WTC11 (cell line): ENCODE data around the gene SYCP2L. TPM values are rescaled to one million over a fixed set of nuclear protein-coding genes. Genes with fewer than 3 reads are reported as not detected.

Experiments
- ATAC-seq: fragments of 200-7000 bp; cut with Tn5 transposase; 2 replicates; pipeline ENCODE4 v1.10.0; 2021; ENCODE audit warnings: mild to moderate bottlenecking, moderate library complexity
- CTCF ChIA-PET: fragments of 300-600 bp; sonication (Branson Sonifier 250); formaldehyde crosslinking; loops from one replicate; lab custom pipeline; 2021; ENCODE audit warnings: antibody characterized with exemption; lab: Charles Lee
- POLR2A ChIA-PET: fragments of 350-600 bp; sonication (Branson Sonifier 250); formaldehyde crosslinking; loops from one replicate; lab custom pipeline; 2021; ENCODE audit warnings: antibody characterized with exemption; lab: Charles Lee
- DNase-seq: peaks from one replicate; pipeline ENCODE4 v3.0.0; 2021; ENCODE audit warnings: low spot score
- H3K27ac Mint-ChIP-seq: 2 replicates; pipeline ENCODE4 v1.8.0; 2021; ENCODE audit warnings: mixed read lengths
- H3K27me3 Mint-ChIP-seq: 2 replicates; pipeline ENCODE4 v1.8.0; 2021; ENCODE audit warnings: low read depth, mild to moderate bottlenecking, moderate library complexity, mixed read lengths
- H3K36me3 Mint-ChIP-seq: 2 replicates; pipeline ENCODE4 v1.8.0; 2021; ENCODE audit warnings: mixed read lengths
- H3K4me1 Mint-ChIP-seq: 2 replicates; pipeline ENCODE4 v1.8.0; 2022; ENCODE audit warnings: mixed read lengths
- H3K4me3 Mint-ChIP-seq: 2 replicates; pipeline ENCODE4 v1.8.0; 2021; ENCODE audit warnings: mild to moderate bottlenecking, moderate library complexity, mixed read lengths
- H3K9me3 Mint-ChIP-seq: 2 replicates; pipeline ENCODE4 v1.8.0; 2021; ENCODE audit warnings: mixed read lengths
- ATF2 ChIP-seq: sonication (generic); formaldehyde crosslinking; IDR thresholded peaks from 2 replicates; pipeline ENCODE4 v1.8.1; 2022; ENCODE audit warnings: low read depth, missing genetic modification reagents, borderline replicate concordance
- ATF3 ChIP-seq: sonication (generic); formaldehyde crosslinking; conservative IDR thresholded peaks from 2 replicates; pipeline ENCODE4 v1.8.1; 2022; ENCODE audit warnings: mild to moderate bottlenecking, missing genetic modification reagents
- CREB1 ChIP-seq: sonication (generic); formaldehyde crosslinking; IDR thresholded peaks from 2 replicates; pipeline ENCODE4 v1.8.0; 2023; ENCODE audit warnings: mild to moderate bottlenecking, missing genetic modification reagents
- CREM ChIP-seq: sonication (generic); formaldehyde crosslinking; IDR thresholded peaks from 2 replicates; pipeline ENCODE4 v1.8.1; 2022; ENCODE audit warnings: mild to moderate bottlenecking, missing genetic modification reagents, moderate library complexity
- E2F4 ChIP-seq: sonication (generic); formaldehyde crosslinking; IDR thresholded peaks from 2 replicates; pipeline ENCODE4 v1.8.1; 2022; ENCODE audit warnings: low read depth, mild to moderate bottlenecking, moderate library complexity, missing genetic modification reagents, borderline replicate concordance
- EMX1 ChIP-seq: fragments of 250-450 bp; sonication (Bioruptor Pico); IDR thresholded peaks from 2 replicates; pipeline ENCODE4 v1.8.0; 2021; ENCODE audit warnings: mild to moderate bottlenecking
- GTF2I ChIP-seq: fragments of 250-450 bp; sonication (Bioruptor Pico); conservative IDR thresholded peaks from 2 replicates; pipeline ENCODE4 v1.4.0; 2021; ENCODE audit warnings: mild to moderate bottlenecking
- MYBL2 ChIP-seq: sonication (generic); formaldehyde crosslinking; IDR thresholded peaks from 2 replicates; pipeline ENCODE4 v1.8.1; 2023; ENCODE audit warnings: mild to moderate bottlenecking, moderate library complexity, missing genetic modification reagents
- NR2C2 ChIP-seq: sonication (generic); formaldehyde crosslinking; IDR thresholded peaks from 2 replicates; pipeline ENCODE4 v1.8.0; 2022; ENCODE audit warnings: mild to moderate bottlenecking, missing genetic modification reagents
- SMAD3 ChIP-seq: sonication (generic); formaldehyde crosslinking; IDR thresholded peaks from 2 replicates; pipeline ENCODE4 v1.8.0; 2022; ENCODE audit warnings: missing genetic modification reagents, mild to moderate bottlenecking, borderline replicate concordance
- SOX15 ChIP-seq: fragments of 250-450 bp; sonication (Bioruptor Pico); IDR thresholded peaks from 2 replicates; pipeline ENCODE4 v1.9.0; 2021; ENCODE audit warnings: mild to moderate bottlenecking
- ZNF423 ChIP-seq: fragments of 250-450 bp; sonication (Bioruptor Pico); IDR thresholded peaks from 2 replicates; pipeline ENCODE4 v2.1.2; 2022; ENCODE audit warnings: mild to moderate bottlenecking, moderate library complexity
- total RNA-seq: library from RNA; stranded (reverse); gene quantifications from 3 replicates; pipeline ENCODE4 v1.2.3, GENCODE V29; 2021
- TF ChIP-seq, protein P1 (sequence below): sonication (generic); formaldehyde crosslinking; IDR thresholded peaks from 2 replicates; pipeline ENCODE4 v1.8.1; 2023; ENCODE audit warnings: mild to moderate bottlenecking, moderate library complexity, missing genetic modification reagents
- TF ChIP-seq, protein P2 (sequence below): sonication (generic); formaldehyde crosslinking; IDR thresholded peaks from 2 replicates; pipeline ENCODE4 v1.8.0; 2023; ENCODE audit warnings: mild to moderate bottlenecking, missing genetic modification reagents
- TF ChIP-seq, protein P3 (sequence below): sonication (generic); formaldehyde crosslinking; conservative IDR thresholded peaks from 2 replicates; pipeline ENCODE4 v1.8.1; 2023; ENCODE audit warnings: mild to moderate bottlenecking, low read depth, missing genetic modification reagents, moderate library complexity

Gene SYCP2L
- total RNA-seq, 1 experiment from 2014 or later = 5.4 TPM

DNA sequence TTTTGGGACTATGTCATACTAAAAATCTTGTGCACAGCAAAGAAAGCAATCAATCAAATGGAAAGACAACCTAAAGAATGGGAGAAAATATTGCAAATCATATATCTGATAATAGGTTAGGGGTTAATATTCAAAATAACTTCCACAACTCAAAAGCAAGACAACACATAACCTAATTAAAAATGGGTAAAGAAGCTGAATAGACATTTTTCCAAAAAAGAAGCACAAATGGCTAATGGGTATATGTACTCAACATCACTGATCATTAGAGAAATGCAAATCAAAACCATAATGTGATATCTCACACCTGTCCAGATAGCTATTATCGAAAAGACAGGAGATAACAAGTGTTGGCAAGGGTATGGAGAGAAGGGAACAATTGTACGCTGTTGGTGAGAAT, 53.0 kb downstream of the SYCP2L start (continued):
- TF ChIP-seq SOX15 (CRISPR knock-in tag) (no peak), EMX1 (CRISPR knock-in tag) (no peak), ATF2 (CRISPR knock-in tag) (no peak), NR2C2 (CRISPR knock-in tag) (no peak)
- TF ChIP-seq, protein P1, sequence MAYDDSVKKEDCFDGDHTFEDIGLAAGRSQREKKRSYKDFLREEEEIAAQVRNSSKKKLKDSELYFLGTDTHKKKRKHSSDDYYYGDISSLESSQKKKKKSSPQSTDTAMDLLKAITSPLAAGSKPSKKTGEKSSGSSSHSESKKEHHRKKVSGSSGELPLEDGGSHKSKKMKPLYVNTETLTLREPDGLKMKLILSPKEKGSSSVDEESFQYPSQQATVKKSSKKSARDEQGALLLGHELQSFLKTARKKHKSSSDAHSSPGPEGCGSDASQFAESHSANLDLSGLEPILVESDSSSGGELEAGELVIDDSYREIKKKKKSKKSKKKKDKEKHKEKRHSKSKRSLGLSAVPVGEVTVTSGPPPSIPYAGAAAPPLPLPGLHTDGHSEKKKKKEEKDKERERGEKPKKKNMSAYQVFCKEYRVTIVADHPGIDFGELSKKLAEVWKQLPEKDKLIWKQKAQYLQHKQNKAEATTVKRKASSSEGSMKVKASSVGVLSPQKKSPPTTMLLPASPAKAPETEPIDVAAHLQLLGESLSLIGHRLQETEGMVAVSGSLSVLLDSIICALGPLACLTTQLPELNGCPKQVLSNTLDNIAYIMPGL = no peak
- TF ChIP-seq, all 79 proteins: peak for 0

- Mint-ChIP-seq H3K27me3 (no peaks in the 10 kb centered on the region), H3K9me3 (no peaks in the 10 kb centered on the region), H3K27ac (no peak overlapping the region), H3K4me1 (no peaks in the 10 kb centered on the region), H3K4me3 (no peak overlapping the region), H3K36me3 (no peaks in the 10 kb centered on the region)
- CTCF ChIA-PET = no interaction called here
- POLR2A ChIA-PET = no interaction called here
- no peak for ATAC-seq
- DNase-seq = no peak
- TF ChIP-seq, protein P2, sequence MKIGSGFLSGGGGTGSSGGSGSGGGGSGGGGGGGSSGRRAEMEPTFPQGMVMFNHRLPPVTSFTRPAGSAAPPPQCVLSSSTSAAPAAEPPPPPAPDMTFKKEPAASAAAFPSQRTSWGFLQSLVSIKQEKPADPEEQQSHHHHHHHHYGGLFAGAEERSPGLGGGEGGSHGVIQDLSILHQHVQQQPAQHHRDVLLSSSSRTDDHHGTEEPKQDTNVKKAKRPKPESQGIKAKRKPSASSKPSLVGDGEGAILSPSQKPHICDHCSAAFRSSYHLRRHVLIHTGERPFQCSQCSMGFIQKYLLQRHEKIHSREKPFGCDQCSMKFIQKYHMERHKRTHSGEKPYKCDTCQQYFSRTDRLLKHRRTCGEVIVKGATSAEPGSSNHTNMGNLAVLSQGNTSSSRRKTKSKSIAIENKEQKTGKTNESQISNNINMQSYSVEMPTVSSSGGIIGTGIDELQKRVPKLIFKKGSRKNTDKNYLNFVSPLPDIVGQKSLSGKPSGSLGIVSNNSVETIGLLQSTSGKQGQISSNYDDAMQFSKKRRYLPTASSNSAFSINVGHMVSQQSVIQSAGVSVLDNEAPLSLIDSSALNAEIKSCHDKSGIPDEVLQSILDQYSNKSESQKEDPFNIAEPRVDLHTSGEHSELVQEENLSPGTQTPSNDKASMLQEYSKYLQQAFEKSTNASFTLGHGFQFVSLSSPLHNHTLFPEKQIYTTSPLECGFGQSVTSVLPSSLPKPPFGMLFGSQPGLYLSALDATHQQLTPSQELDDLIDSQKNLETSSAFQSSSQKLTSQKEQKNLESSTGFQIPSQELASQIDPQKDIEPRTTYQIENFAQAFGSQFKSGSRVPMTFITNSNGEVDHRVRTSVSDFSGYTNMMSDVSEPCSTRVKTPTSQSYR (CRISPR knock-in tag) = no peak
- TF ChIP-seq CREM (CRISPR knock-in tag) = no peak
- no peak for TF ChIP-seq MYBL2 (CRISPR knock-in tag)
- no peak for TF ChIP-seq E2F4 (CRISPR knock-in tag)
- TF ChIP-seq, protein P3, sequence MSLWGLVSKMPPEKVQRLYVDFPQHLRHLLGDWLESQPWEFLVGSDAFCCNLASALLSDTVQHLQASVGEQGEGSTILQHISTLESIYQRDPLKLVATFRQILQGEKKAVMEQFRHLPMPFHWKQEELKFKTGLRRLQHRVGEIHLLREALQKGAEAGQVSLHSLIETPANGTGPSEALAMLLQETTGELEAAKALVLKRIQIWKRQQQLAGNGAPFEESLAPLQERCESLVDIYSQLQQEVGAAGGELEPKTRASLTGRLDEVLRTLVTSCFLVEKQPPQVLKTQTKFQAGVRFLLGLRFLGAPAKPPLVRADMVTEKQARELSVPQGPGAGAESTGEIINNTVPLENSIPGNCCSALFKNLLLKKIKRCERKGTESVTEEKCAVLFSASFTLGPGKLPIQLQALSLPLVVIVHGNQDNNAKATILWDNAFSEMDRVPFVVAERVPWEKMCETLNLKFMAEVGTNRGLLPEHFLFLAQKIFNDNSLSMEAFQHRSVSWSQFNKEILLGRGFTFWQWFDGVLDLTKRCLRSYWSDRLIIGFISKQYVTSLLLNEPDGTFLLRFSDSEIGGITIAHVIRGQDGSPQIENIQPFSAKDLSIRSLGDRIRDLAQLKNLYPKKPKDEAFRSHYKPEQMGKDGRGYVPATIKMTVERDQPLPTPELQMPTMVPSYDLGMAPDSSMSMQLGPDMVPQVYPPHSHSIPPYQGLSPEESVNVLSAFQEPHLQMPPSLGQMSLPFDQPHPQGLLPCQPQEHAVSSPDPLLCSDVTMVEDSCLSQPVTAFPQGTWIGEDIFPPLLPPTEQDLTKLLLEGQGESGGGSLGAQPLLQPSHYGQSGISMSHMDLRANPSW (CRISPR knock-in tag) = no peak
- no peak for TF ChIP-seq ATF3 (CRISPR knock-in tag)
- no peak for TF ChIP-seq CREB1
- TF ChIP-seq ZNF423 = no peak
- TF ChIP-seq GTF2I (CRISPR knock-in tag) = no peak
- TF ChIP-seq SMAD3 = no peak
These were observed 59.0 kb downstream of the SYCP2L start for GRCh38 chr6:10945845-10946244.
